NCI-H1930 (cell line): ENCODE measurements around the gene RPS18.

Experiments
- DNase-seq, 2 experiments: peaks; one replicate each; lab custom pipeline; 2025; lab: John Stamatoyannopoulos, UW

RPS18 gene

DNA sequence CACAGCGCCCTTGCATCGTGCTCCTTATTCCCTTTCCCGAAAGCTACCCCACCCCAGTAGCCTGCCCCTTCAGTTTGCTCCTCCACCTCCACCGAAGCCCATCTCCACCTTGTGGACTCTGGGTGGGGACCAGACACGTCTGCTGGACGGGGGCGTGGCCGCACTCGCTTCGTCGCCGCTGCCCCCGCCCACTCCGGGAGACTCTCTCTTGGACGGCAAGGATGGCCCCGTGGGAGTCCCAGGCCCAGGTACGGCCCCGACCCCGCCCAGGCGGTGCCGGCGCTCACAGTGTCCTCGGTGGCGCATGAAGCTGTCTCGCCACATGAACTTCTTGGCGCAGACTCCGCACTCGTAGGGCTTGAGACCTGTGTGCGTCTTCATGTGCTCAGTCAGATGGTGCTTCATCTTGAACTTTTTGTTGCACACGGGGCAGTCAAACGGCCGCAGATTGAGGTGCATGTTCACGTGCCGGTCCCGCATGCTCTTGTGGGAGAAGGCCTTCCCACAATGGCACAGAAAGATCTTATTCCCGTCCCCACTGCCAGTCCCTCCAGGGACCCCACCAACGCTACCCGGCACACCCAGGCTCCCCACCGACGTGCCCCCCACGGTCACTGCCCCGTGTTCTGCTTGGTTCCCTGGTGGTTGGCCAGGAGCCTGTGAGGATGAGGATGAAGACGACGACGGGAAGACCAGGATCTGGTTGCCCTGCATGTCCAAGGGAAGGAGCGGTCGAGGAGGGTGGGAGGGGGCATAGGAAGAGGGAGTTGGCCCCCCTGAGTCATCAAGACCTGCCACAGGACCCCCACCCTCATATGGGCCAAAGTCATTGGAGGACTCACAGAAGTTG, 43.3 kb downstream of the RPS18 start:
- peak; percentile 7 to 38 for DNase-seq

DNA sequence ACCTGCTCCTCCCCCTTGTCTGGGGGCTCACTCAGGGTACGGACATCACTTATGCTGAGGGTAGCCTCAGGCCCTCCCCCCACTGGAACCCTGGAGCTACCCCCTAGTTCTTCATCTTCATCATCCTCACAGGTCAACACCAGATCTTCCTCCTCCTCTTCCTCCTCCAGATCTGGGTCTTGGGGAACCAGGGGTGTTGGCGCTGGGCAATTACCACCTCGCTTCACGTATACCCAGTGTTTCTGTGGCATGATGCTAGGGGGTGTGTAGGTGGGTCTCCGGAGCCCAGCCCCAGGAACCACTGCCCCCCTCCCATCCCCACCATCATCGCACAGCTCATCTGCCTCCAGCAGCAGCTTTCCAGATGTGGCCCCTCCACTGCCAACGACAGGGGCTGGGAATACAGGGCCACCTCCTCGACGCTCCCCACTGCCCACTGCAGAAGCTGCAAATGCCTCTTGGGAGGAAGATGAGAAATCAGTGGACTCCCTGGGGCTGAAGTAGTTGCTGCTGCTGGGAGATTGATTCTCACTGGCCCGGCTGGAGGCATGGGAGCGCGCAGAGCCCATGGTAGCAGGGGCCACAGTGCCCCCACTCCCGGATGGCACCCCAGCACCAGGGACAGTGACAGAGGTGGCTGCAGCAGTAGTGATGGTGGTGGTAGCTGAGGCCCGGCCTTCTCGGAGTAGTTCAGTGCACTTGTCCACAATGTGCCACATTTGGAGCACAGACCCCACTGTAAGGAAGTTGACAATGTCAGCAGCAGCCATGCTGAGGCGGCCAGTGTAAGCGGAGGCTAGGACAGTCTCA, 44.1 kb downstream of the RPS18 start:
- DNase-seq: no peak

GRCh38 chr6:33316603-33317418, 44.9 kb downstream of the RPS18 start:
- DNase-seq: no peak

DNA sequence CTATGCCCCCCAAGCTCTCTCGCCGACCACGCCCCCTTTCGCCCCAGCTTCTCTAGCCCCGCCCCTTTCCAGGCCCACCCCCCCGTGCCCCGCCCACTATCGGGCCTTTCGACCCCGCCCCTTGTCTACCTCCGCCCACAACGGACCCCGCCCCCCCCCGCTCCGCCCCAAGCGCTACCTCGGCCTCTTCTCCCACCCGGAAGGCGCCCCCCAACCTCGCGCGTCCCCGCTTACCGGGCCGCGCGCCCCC, 45.5 kb downstream of the RPS18 start:
- no peak for DNase-seq

DNA sequence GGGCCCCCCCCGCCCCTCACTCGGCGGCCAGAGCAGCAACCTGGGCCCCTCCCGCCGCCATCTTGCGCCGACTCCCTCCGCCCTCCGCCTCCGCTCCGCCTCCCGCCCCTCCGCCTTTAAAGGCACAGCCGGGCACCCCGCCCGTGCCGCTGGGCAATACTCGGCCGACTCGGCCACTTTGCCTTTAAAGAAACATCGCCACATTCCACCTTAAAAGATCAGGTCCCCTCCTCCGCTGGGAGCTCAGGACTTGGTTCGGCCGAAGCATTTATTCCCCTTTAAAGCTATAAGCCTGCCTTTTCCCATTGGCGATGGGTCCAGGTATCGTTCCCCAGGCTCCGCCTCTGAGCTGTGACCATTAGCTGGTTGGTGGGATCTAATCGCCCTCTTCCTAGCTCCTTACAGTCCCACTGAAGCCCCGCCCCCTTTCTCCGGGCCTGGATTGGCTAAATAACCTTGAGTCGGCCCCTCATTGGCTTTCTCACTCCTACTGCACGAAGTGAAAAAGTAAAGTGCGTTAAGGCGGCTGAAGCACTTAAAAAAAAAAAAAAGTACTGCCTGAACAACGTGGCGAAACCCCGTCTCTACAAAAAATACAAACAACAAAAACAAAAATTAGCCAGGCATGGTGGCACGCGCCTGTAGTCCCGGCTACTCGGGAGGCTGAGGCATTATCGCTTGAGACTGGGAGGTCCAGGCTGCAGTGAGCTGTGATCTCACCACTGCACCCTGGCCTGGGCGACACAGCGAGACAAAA, 46.0 kb downstream of the RPS18 start, which contains the start of gene ZBTB22:
Gene ZBTB22, minus strand, starts transcription at position 76 of the 757 bp plus-strand sequence. CDS start 828 bp downstream, outside the sequence.
- peak; percentile 93 for DNase-seq

DNA sequence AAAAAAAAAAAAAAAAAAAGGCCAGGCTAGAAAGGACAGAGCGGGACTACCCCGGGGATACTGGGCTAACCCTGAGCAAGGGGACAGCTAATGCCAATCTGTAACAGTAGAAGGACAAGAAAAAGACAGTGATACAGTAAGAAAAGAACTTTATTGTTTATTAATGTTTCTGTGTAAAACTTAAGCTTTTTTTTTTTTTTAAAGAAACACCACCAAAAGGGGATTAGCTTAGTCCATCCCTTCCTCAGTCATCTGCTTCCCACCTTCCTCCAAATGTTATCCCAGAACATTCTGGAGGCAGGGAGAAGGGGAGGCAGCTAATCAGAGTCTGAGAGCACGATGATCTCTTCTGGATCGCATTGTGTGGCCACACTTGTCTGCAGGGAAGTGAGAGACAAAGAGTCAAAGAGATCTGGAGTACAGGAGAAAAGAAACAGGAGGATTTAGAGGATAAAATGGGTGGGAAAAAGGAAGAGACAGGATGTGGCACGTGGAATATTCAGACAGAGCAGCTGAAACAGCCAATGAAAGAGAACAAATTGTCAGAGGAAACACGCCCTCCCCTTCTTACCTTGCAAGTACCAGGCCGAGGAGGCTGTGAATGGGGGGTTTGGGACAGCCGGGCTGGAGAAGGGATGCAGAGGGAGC, 46.7 kb downstream of the RPS18 start:
- DNase-seq: no peak

GRCh38 chr6:33319939-33320314, 48.1 kb downstream of the RPS18 start:
- no peak for DNase-seq

DNA sequence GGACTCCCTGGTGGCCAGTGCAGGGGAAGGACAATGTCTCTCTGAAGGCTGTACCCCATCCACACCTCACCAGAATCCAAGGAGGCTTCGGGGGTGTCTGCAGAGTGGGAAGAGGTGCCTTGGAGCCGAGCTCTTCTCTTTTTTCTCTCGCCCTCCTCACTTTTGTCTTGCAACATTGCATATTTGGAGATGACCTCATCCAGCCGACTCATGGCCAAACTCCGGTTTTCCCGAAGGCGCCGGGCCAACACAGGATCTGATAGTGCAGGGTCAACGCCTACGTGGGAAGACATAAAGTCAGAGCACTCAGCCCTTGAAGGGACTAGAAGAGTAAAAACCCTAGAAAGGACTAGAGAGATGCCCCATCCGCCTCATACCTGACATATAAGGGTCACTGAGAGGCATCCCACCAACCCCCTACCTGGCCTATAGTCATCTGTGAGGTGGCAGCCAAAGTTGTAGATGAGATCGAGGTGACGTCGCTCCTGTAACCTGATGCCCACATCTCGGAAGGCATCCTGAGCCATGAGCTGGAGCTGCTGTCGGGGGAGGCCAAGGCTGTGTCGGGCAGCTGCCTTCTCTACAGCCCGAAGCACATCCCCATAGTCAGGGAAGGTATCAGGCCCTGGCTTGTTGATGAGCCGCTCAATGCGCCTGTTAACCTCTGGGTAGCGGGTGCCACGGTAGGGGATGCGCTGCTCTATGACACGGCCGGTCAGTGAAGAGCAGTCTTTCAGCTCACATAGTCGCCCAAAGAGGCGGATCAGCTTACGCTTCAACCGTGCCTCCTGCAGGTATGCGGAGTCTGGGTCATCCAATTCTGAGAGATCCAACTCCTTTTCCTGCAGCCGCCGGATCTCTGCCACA, 48.7 kb downstream of the RPS18 start:
- no peak for DNase-seq

GRCh38 chr6:33321227-33321626, 49.4 kb downstream of the RPS18 start:
- DNase-seq: no peak

DNA sequence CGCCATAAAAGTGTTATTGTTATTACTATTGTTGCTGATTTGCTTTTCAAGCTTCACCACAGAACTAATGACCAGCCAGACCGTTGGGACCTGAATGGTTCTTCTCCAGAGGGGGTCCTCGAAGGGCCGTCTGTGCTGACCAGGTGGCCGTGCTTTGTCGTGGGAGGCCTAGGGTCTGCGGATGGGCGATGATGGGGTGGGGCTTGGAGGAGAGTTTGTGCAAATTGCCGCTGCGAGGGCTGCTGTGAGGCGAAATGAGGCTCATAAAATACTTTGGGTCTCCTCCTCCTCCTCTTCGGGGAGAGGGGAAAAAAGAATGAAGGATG, 51.7 kb downstream of the RPS18 start:
- peak in 1 of 2 experiments; percentile 60 for DNase-seq

- DNase-seq: no peak
Observed at GRCh38 chr6:33324125-33324524, 52.2 kb downstream of the RPS18 start.
